ENCODE measurements around the gene LRRC4B.
"Not testable (repeated sequence)": the region's sequence is repeated elsewhere in the genome, so short reads cannot be mapped to it uniquely, and the experiment has no call there.

Gene LRRC4B

GRCh38 chr19:50580240-50580639 is 12.0 kb upstream of the LRRC4B start:
- TF ChIP-seq CTCF (conservative IDR thresholded peaks at IDR 0.05; ENCODE audit: control insufficient read depth, insufficient read depth, low read depth, low read length), result no peak
- DNase-seq (ENCODE audit: low read depth), result no peak
- H3K4me3 ChIP-seq (ENCODE audit: control insufficient read depth, low read depth, low read length), result no peak overlapping the region

- DNase-seq (ENCODE audit: low read depth); H3K4me3 ChIP-seq (ENCODE audit: control insufficient read depth, low read depth, low read length): not testable (repeated sequence)
Observed at GRCh38 chr19:50576769-50577168, 8.5 kb upstream of the LRRC4B start.

GRCh38 chr19:50573741-50574461 is 5.7 kb upstream of the LRRC4B start:
- no peak overlapping the region for H3K4me3 ChIP-seq (ENCODE audit: control insufficient read depth, low read depth, low read length)
- DNase-seq (ENCODE audit: low read depth), result no peak
- TF ChIP-seq CTCF (conservative IDR thresholded peaks at IDR 0.05; ENCODE audit: control insufficient read depth, insufficient read depth, low read depth, low read length), result no peak

- no peak for DNase-seq (ENCODE audit: low read depth)
- TF ChIP-seq CTCF (conservative IDR thresholded peaks at IDR 0.05; ENCODE audit: control insufficient read depth, insufficient read depth, low read depth, low read length), result no peak
- no peak overlapping the region for H3K4me3 ChIP-seq (ENCODE audit: control insufficient read depth, low read depth, low read length)
Observed at GRCh38 chr19:50570997-50571396, 2.8 kb upstream of the LRRC4B start.

GRCh38 chr19:50569938-50570540 is 1.8 kb upstream of the LRRC4B start:
- no peak overlapping the region for H3K4me3 ChIP-seq (ENCODE audit: control insufficient read depth, low read depth, low read length)
- no peak for DNase-seq (ENCODE audit: low read depth)
- TF ChIP-seq CTCF (conservative IDR thresholded peaks at IDR 0.05; ENCODE audit: control insufficient read depth, insufficient read depth, low read depth, low read length), result no peak

- no peak for DNase-seq (ENCODE audit: low read depth)
- no peak for TF ChIP-seq CTCF (conservative IDR thresholded peaks at IDR 0.05; ENCODE audit: control insufficient read depth, insufficient read depth, low read depth, low read length)
- H3K4me3 ChIP-seq (ENCODE audit: control insufficient read depth, low read depth, low read length), result no peak overlapping the region
Observed at GRCh38 chr19:50568728-50569698, 778 bp upstream of the LRRC4B start.
